Spleen (tissue), 11 donors: ENCODE results near the gene ALAS2. TPM values are rescaled to one million over a fixed set of nuclear protein-coding genes. Genes with fewer than 3 reads are reported as not detected.
"Not testable (repeated sequence)": the region's sequence is repeated elsewhere in the genome, so short reads cannot be mapped to it uniquely, and the experiment has no call there.

Experiments used
- DNase-seq: peaks from one replicate; pipeline ENCODE4 v3.0.0-alpha.2; 2020
- H3K27ac ChIP-seq, 8 donors: fragments of 200-600 bp; sonication (generic) in 7 of 8; 1 replicate in 4 of 8; 2 replicates in 4 of 8; pipeline versions ENCODE4 v1.5.0 to v1.8.0; 2016 to 2021; ENCODE audit warnings: inconsistent platforms in 4 of 8, mild to moderate bottlenecking in 4 of 8, moderate library complexity in 1 of 8
- H3K27me3 ChIP-seq, 7 donors: fragments of 200-600 bp; sonication (generic) in 6 of 7; replicated peaks in 1 of 7; 1 replicate in 4 of 7; 2 replicates in 3 of 7; pipeline versions ENCODE4 v1.5.0 to v1.8.0; 2016 to 2021; ENCODE audit warnings: inconsistent platforms in 3 of 7, mild to moderate bottlenecking in 1 of 7
- H3K36me3 ChIP-seq, 6 donors: fragments of 200-600 bp; sonication (generic) in 5 of 6; 1 replicate in 4 of 6; 2 replicates in 2 of 6; pipeline versions ENCODE4 v1.5.0 to v1.8.0; 2016 to 2021; ENCODE audit warnings: inconsistent platforms in 2 of 6
- H3K4me1 ChIP-seq, 6 donors: fragments of 200-600 bp; sonication (generic) in 5 of 6; 1 replicate in 3 of 6; 2 replicates in 3 of 6; pipeline versions ENCODE4 v1.5.0 to v1.8.0; 2016 to 2021; ENCODE audit warnings: inconsistent platforms in 3 of 6
- H3K4me3 ChIP-seq, 8 donors: fragments of 200-600 bp; sonication (generic) in 7 of 8; 1 replicate in 4 of 8; 2 replicates in 4 of 8; pipeline versions ENCODE4 v1.5.0 to v1.8.0; 2016 to 2021; ENCODE audit warnings: inconsistent platforms in 4 of 8, mild to moderate bottlenecking in 4 of 8, moderate library complexity in 2 of 8
- H3K9me3 ChIP-seq, 8 donors: fragments of 200-600 bp; sonication (generic) in 7 of 8; 1 replicate in 4 of 8; 2 replicates in 4 of 8; pipeline versions ENCODE4 v1.5.0 to v1.8.0; 2016 to 2021; ENCODE audit warnings: inconsistent platforms in 4 of 8
- CTCF ChIP-seq, 11 experiments: fragments of 200-600 bp in 7 of 11; fragments of 450-650 bp in 4 of 11; sonication (generic) in 4 of 11; IDR thresholded peaks in 8 of 11; conservative IDR thresholded peaks in 3 of 11; 1 replicate in 7 of 11; 2 replicates in 4 of 11; pipeline versions ENCODE4 v1.4.0 to v1.8.0; 2016 to 2021; ENCODE audit warnings: antibody characterized with exemption in 11 of 11, inconsistent platforms in 4 of 11, mild to moderate bottlenecking in 1 of 11
- POLR2A ChIP-seq, 3 donors: fragments of 450-650 bp; IDR thresholded peaks; one replicate each; pipeline ENCODE4 v1.5.1; 2017; ENCODE audit warnings: antibody characterized with exemption in 3 of 3, mild to moderate bottlenecking in 1 of 3
- POLR2AphosphoS5 ChIP-seq, 3 donors: sonication (generic); formaldehyde crosslinking; IDR thresholded peaks; one replicate each; pipeline ENCODE4 v1.5.1; 2017; ENCODE audit warnings: antibody characterized with exemption in 3 of 3
- WGBS, 5 donors: extraction: QIAGEN DNeasy Blood & Tissue Kit in 3 of 5; methylation state at CpG; one replicate each; pipeline versions ENCODE4 v1.1.5 to v1.1.7; 2013 to 2018; 5-methylcytosine and 5-hydroxymethylcytosine counted together
- intact Hi-C: fragments of 100-400 bp; cut with DNase I; formaldehyde crosslinking; loops from one replicate; pipeline ENCODE4 v1.15.0; 2023; ENCODE audit warnings: low total_unique reads
- polyA plus RNA-seq, 3 donors: library from polyadenylated mRNA; stranded (reverse); fragments of 200-250 nt; gene quantifications; one replicate each; pipeline ENCODE4 v1.2.1, GENCODE V29; 2013
- total RNA-seq, 7 donors: library from RNA; depleted of rRNA in 3 of 7; stranded (reverse); fragments of >200 nt in 3 of 7; fragmentation: NEBNext Ultra II Directional in 4 of 7; extraction: Animal tissue kit (Norgen Biotek cat#: 25700) in 4 of 7; gene quantifications; one replicate each; pipeline versions ENCODE4 v1.1.0 to v1.2.1, GENCODE V29; 2016 to 2021
- donor health status: healthy with polysubstance abuse.
- donor health status: DM: no; HTN: no; CAD: no; lungs with moderate emphysema.
- donor health status: DM: no; HTN: no; CAD: no.
- donor health status: Bipolar disorder and iron deficiency.
- donor health status: healthy.
- donor health status: DM: no; HTN: no; CAD: no.
- donor health status: DM: yes; HTN: yes; CAD: no.

Gene ALAS2
- total and polyA plus RNA-seq, 10 donors, result 0.46 to 206 (median 7.9) TPM

DNA sequence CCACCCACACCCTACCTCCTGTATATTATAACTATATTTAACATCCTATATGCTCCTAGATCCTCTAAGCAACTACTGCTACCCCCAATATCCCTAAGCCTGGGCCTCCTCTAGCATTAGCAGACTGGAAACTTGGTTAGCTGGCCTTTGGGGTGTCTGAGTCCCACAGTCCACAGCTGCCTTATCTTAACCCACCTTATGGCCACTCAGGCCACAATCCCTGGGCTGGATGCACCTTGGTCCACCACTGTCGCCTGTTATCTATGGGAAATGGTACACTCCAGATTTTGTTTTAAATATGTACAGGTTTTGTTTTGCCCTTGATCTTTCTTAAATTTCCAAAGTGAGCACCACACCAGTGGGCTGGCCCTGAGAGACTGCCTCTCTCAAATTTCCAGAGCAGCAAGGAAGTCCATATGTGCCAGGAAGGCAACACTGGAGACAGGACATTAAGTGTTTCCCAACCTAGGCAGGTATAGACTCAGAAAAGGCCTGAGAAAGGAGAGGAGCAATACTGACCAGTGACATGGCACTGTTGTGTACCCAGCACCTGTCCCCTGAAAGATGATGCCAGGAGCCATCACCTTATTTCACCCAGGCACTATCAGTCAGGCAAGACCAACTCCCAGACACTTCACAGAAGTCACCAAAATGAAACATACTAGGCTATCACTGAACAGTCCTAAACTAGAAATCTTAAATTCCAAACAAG, 37.7 kb downstream of the ALAS2 start:
- WGBS, 5 donors, result 73 to 97% (median 84%) methylated on average over 1 of the region's 1 CpG
- no peak overlapping the region for H3K4me3 ChIP-seq

GRCh38 chrX:54991706-54992105, 39.1 kb downstream of the ALAS2 start:
- H3K36me3 ChIP-seq, result no peaks in the 10 kb centered on the region
- no peak overlapping the region for H3K27ac ChIP-seq
- no peak overlapping the region for H3K4me3 ChIP-seq
- no peaks in the 10 kb centered on the region for H3K4me1 ChIP-seq
- intact Hi-C loops, result no loop called here
- 90 to 97% (median 94%) methylated on average over 2 of the region's 2 CpGs for WGBS, 5 donors
- H3K9me3 ChIP-seq, result no peaks in the 10 kb centered on the region
- DNase-seq, result no peak
- TF ChIP-seq CTCF (IDR thresholded peaks at IDR 0.05 in 8 of 11, conservative IDR thresholded peaks at IDR 0.05 in 3 of 11) (no peak), POLR2A (IDR thresholded peaks at IDR 0.05) (no peak)
- no peaks in the 10 kb centered on the region for H3K27me3 ChIP-seq

More for the DNA sequence above, 37.7 kb downstream of the ALAS2 start:
- no peak for DNase-seq
- H3K27me3 ChIP-seq, result no peaks in the 10 kb centered on the region
- no peak for TF ChIP-seq POLR2A (IDR thresholded peaks at IDR 0.05)
- no peak for TF ChIP-seq POLR2AphosphoS5 (IDR thresholded peaks at IDR 0.05)
- intact Hi-C loops, result no loop called here
- H3K4me1 ChIP-seq, result no peaks in the 10 kb centered on the region
- no peaks in the 10 kb centered on the region for H3K9me3 ChIP-seq
- no peaks in the 10 kb centered on the region for H3K36me3 ChIP-seq
- no peak overlapping the region for H3K27ac ChIP-seq

GRCh38 chrX:54983306-54983705, 47.5 kb downstream of the ALAS2 start:
- not testable (repeated sequence) for DNase-seq, H3K27ac ChIP-seq
- 87 to 95% (median 89%) methylated on average over 2 of the region's 2 CpGs for WGBS, 5 donors

GRCh38 chrX:54980334-54980733, 50.4 kb downstream of the ALAS2 start:
- Histone ChIP-seq H3K9me3 (peaks cover 0 to 11% (median 0%) of the 10 kb centered on the region in 8 donors), H3K4me3 (no peak overlapping the region), H3K27me3 (peaks cover 0 to 8% (median 0%) of the 10 kb centered on the region in 7 donors), H3K27ac (no peak overlapping the region), H3K4me1 (no peaks in the 10 kb centered on the region), H3K36me3 (no peaks in the 10 kb centered on the region)
- WGBS, 5 donors, result 64 to 90% (median 73%) methylated on average over 6 of the region's 6 CpGs
- TF ChIP-seq CTCF (IDR thresholded peaks at IDR 0.05 in 8 of 11, conservative IDR thresholded peaks at IDR 0.05 in 3 of 11) (no peak), POLR2AphosphoS5 (IDR thresholded peaks at IDR 0.05) (no peak), POLR2A (IDR thresholded peaks at IDR 0.05) (no peak)
- no peak for DNase-seq
- intact Hi-C loops, result no loop called here

More at GRCh38 chrX:54983306-54983705, 47.5 kb downstream of the ALAS2 start:
- H3K27me3 ChIP-seq, H3K4me3 ChIP-seq, H3K36me3 ChIP-seq, H3K4me1 ChIP-seq, intact Hi-C loops: not testable (repeated sequence)
- peaks cover 0 to 11% (median 0%) of the 10 kb centered on the region in 8 donors for H3K9me3 ChIP-seq

- no peaks in the 10 kb centered on the region for H3K36me3 ChIP-seq
- no peak overlapping the region for H3K4me3 ChIP-seq
- H3K27me3 ChIP-seq, result peaks cover 0 to 8% (median 0%) of the 10 kb centered on the region in 7 donors
- no peak overlapping the region for H3K27ac ChIP-seq
- no peaks in the 10 kb centered on the region for H3K4me1 ChIP-seq
- intact Hi-C loops, result no loop called here
- TF ChIP-seq CTCF (IDR thresholded peaks at IDR 0.05 in 8 of 11, conservative IDR thresholded peaks at IDR 0.05 in 3 of 11), result no peak
- TF ChIP-seq POLR2AphosphoS5 (IDR thresholded peaks at IDR 0.05), result no peak
- no peak for TF ChIP-seq POLR2A (IDR thresholded peaks at IDR 0.05)
- H3K9me3 ChIP-seq, result peaks cover 0 to 11% (median 0%) of the 10 kb centered on the region in 8 donors
- no peak for DNase-seq
Observed at GRCh38 chrX:54979432-54979831, 51.3 kb downstream of the ALAS2 start.
